Measurements from ENCODE around the gene LRRC4C. TPM values are rescaled to one million over a fixed set of nuclear protein-coding genes. Genes with fewer than 3 reads are reported as not detected.

The LRRC4C gene
- total and polyA plus RNA-seq, 7 donors: 0.98 to 5.4 (median 3.0) TPM; not detected in 1

DNA sequence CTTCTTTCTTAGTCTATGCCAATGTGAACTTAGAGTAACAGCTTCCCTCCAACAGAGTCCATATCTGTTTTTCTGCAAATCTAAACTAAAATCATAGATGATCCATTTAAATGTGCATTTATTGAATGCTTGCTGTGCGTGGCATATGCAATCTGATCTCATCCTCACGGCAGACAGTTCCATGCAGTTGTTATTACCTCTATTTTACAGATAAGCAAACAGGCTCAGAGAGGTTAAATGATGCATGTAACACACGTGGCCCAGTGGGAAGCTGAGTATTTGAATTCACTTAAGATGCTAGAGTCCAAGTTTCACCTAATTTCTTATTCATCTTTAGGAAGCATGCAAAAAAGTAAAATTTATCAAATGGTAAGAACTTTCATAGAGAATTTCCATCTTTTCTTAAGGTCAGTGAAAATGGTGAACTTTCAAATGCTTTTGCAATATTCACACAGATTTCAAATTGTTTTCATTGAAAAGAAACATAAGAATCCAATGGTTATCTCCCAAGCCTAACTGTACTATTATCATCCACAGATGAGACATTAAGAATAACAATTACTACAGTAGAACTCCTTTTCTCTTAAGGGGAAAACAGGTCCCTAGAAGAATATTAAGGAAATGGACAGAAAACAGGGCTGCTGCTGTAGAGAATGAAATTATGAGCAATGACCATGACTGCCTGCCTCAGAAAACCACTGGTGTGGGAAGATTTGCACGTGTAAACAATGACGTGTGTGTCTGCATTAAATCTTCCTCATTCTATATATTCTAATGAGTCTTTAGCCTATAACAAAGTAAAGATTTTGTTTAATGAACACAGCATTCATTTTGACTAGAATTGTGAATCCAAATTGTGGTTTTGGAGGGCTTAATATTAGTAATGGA lies 1171.3 kb downstream of the LRRC4C start:
- Histone ChIP-seq H3K9me3 (no peaks in the 10 kb centered on the region), H3K27ac (no peak overlapping the region), H3K4me3 (no peak overlapping the region), H3K36me3 (no peaks in the 10 kb centered on the region), H3K27me3 (no peaks in the 10 kb centered on the region), H3K4me1 (peaks cover 0 to 13% (median 9%) of the 10 kb centered on the region in 4 donors)
- no peak for DNase-seq
- intact Hi-C loops (cut with DNase I): no loop called here
- WGBS, 2 donors: 35 to 60% methylated on average over 5 of the region's 5 CpGs
- TF ChIP-seq POLR2AphosphoS5 (IDR thresholded peaks at IDR 0.05) (no peak), POLR2A (IDR thresholded peaks at IDR 0.05) (no peak), EP300 (IDR thresholded peaks at IDR 0.05) (no peak)
- TF ChIP-seq, protein P1, sequence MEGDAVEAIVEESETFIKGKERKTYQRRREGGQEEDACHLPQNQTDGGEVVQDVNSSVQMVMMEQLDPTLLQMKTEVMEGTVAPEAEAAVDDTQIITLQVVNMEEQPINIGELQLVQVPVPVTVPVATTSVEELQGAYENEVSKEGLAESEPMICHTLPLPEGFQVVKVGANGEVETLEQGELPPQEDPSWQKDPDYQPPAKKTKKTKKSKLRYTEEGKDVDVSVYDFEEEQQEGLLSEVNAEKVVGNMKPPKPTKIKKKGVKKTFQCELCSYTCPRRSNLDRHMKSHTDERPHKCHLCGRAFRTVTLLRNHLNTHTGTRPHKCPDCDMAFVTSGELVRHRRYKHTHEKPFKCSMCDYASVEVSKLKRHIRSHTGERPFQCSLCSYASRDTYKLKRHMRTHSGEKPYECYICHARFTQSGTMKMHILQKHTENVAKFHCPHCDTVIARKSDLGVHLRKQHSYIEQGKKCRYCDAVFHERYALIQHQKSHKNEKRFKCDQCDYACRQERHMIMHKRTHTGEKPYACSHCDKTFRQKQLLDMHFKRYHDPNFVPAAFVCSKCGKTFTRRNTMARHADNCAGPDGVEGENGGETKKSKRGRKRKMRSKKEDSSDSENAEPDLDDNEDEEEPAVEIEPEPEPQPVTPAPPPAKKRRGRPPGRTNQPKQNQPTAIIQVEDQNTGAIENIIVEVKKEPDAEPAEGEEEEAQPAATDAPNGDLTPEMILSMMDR (IDR thresholded peaks at IDR 0.05): no peak

DNA sequence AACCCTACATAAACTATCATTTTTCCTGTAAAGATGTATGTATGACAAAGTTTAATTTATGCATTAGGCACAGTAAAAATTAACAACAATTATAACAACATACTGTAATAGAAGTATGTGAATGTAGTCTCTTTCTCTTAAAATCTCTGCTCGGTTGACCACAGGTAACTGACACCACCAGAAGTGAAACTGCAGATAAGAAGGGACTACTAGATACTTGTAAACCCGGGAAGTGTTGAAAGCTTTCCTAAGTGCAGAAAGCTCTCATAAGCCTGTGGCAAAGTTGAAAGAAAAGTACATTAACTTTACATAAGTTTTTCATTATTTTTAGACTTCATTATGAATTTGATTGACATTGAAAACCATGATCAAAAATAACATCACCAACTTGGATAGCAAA lies 1173.3 kb downstream of the LRRC4C start:
- Histone ChIP-seq H3K4me3 (no peak overlapping the region), H3K9me3 (no peaks in the 10 kb centered on the region), H3K27me3 (peaks cover 0 to 6% (median 0%) of the 10 kb centered on the region in 3 donors), H3K36me3 (no peaks in the 10 kb centered on the region), H3K27ac (no peak overlapping the region), H3K4me1 (peaks cover 0 to 8% (median 3%) of the 10 kb centered on the region in 4 donors)
- TF ChIP-seq EP300 (IDR thresholded peaks at IDR 0.05) (no peak), POLR2AphosphoS5 (IDR thresholded peaks at IDR 0.05) (no peak), POLR2A (IDR thresholded peaks at IDR 0.05) (no peak)
- TF ChIP-seq, protein P1 (IDR thresholded peaks at IDR 0.05): no peak
- DNase-seq: no peak
- WGBS, 2 donors: 49 to 57% methylated on average over 2 of the region's 2 CpGs
- intact Hi-C loops (cut with DNase I): no loop called here

DNA sequence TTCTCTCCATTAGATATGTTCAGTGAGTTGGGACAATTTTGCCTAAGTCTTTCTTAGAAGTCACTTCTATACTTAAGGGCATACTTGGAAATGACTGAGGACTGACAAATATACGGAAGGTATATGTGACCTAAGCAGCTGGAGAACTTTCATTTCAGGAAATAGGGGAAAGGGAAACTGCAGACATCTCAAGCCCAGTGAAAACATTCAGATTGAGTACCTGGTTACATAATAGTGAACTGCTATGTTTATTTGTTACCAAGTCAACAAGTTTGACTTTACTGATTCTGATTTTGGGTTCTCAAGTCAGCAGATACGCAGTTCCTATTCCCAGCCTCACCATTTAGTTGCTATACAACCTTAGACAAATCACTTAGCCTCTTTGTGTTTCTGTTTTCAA lies 1173.9 kb downstream of the LRRC4C start:
- Histone ChIP-seq H3K27me3 (peaks cover 0 to 6% (median 0%) of the 10 kb centered on the region in 3 donors), H3K4me3 (no peak overlapping the region), H3K4me1 (peaks cover 0 to 10% (median under 1%) of the 10 kb centered on the region in 4 donors), H3K27ac (no peak overlapping the region), H3K9me3 (no peaks in the 10 kb centered on the region), H3K36me3 (no peaks in the 10 kb centered on the region)
- intact Hi-C loops (cut with DNase I): no loop called here
- WGBS, 2 donors: 66 to 70% methylated on average over 2 of the region's 2 CpGs
- no peak for DNase-seq
- TF ChIP-seq EP300 (IDR thresholded peaks at IDR 0.05) (no peak), POLR2AphosphoS5 (IDR thresholded peaks at IDR 0.05) (no peak), POLR2A (IDR thresholded peaks at IDR 0.05) (no peak)
- TF ChIP-seq, protein P1 (IDR thresholded peaks at IDR 0.05): no peak

DNA sequence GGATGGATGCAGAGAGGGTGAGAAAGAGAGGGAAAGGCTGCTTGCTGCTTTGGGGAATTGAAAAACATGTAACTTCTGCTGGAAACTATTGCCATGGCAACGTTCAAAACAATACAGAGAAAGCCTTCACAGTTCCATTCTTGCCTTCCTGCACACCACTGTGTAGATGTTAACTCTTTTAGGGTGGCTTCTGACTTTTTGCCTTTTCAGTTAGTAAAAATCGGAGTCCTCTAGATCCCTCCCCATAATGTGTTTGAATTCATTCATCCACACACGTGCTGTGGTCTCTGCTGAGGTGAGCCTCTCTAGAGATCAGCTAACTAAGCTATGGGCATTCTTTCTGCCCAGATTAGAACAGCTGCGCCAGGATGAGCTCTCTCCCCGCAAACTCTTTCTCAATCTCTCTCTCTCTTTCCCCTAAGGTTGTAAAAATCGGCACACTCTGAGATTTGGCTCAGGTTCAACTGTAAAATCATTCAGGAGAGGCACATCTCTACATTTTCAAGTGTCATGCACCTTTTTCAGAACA lies 1178.3 kb downstream of the LRRC4C start:
- Histone ChIP-seq H3K4me1 (peaks cover 0 to 4% (median 0%) of the 10 kb centered on the region in 4 donors), H3K27ac (peak overlapping the region in 1 of 4 donors; percentile 47), H3K9me3 (no peaks in the 10 kb centered on the region), H3K4me3 (no peak overlapping the region), H3K27me3 (peaks cover 0 to 6% (median 0%) of the 10 kb centered on the region in 3 donors), H3K36me3 (no peaks in the 10 kb centered on the region)
- DNase-seq: no peak
- intact Hi-C loops (cut with DNase I): no loop called here
- TF ChIP-seq EP300 (IDR thresholded peaks at IDR 0.05): no peak
- TF ChIP-seq, protein P1 (IDR thresholded peaks at IDR 0.05): no peak
- TF ChIP-seq POLR2AphosphoS5 (IDR thresholded peaks at IDR 0.05): no peak
- no peak for TF ChIP-seq POLR2A (IDR thresholded peaks at IDR 0.05)
- WGBS, 2 donors: 32 to 43% methylated on average over 6 of the region's 6 CpGs
